HG02870 (cell line): ENCODE results near the gene ARHGAP24.
A peak's percentile ranks its signal among the peaks of the same experiment; 100 is the strongest.

Experiments
- ATAC-seq: cut with Tn5 transposase; IDR thresholded peaks from one replicate; pipeline ENCODE4 v1.9.1; 2021; ENCODE audit warnings: mild to moderate bottlenecking, moderate library complexity; ENCODE audit not compliant: unreplicated experiment

The ARHGAP24 gene

DNA sequence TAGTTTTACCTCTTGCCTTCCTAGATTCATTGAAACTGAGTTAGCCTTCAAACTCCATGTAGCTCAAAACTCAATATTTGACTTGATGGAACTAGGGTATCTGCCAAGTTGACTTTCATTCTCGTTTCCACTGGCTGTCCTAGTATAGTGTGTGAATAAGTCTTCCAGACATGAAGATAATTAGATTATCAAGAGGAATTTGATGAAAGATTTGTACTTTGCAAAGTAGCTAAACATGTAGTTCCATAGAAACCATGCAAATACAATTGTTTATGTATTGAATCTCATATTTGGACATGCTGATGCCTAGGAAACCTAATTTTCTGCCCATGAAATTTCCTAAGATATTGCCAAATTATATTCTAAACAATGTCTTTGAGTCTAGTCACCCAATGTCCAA, 297.5 kb downstream of the ARHGAP24 start:
- ATAC-seq = no peak

DNA sequence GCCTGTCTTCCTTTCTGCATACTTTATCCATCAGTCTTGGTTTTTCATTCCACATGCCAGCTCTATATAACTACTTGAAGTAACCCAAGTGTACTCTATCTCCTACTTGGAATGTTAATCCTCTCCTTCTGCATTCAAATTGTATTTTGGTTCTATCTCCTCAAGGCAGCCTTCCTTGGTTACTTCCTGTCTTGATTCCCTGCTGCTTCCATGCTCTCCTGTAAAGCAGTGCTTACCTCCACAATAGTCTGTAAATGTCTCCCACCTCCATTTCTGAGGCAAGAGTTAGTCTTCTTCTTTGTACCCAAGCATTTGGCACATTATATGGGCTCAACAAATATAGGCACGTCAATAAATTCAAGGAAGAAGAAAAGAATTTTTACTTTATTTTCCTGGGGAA, 298.4 kb downstream of the ARHGAP24 start:
- no peak for ATAC-seq

DNA sequence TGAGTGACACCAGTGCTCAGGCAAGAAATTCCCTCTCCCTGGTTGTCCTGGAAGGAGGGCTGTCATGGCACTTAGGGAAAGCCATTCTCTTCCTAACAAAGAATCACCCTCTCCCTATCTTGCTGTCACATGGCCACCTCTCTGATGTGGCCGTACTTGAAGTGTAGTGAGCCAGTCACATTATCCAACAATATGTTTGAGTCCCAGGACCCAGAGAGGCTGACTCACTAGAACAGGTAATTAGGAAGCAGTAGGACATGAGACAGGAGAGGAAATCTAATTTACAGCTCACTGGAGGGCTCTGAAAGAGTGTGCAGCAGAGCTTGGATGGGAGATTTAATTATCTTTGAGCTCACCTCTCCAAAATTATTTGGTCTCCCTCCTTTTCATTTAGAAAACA, 299.1 kb downstream of the ARHGAP24 start:
- ATAC-seq = no peak

DNA sequence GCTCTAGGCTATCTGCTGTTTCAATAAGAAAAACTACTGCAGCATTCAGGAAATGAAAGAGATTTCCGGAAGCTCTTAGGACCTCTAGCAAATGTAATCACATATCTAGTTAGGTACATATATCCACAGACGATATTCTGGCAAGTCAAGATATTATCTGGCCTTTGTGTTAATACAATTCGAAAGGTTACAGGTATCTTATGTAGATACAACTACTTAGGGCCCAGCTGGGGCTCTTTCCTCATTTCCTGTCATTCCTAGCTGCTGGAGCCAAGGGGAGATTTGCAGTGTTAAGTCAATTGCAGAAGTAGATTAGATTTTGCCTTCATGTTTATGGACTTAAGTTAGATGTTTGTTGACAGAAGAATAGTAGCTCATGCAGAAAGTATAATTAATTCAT, 299.5 kb downstream of the ARHGAP24 start:
- no peak for ATAC-seq

DNA sequence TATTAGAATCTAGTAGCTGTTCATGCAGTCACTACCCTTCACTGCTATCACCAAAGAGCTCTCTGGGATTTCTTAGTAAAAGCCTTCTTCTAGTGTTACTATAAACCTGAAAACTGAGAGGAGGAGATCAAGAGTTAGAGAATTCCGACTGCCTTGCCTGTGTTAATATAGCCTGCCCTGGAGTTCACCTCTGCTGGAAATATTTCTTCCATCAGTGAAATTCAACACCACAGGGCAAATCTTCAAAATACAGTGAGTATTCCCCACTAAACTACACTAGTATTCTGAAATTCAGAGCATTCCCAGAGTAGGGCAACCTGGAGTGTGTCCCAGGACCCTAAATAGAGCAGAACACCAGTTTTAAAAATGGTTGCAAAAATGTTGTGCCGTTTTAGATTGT, 301.1 kb downstream of the ARHGAP24 start:
- no peak for ATAC-seq

DNA sequence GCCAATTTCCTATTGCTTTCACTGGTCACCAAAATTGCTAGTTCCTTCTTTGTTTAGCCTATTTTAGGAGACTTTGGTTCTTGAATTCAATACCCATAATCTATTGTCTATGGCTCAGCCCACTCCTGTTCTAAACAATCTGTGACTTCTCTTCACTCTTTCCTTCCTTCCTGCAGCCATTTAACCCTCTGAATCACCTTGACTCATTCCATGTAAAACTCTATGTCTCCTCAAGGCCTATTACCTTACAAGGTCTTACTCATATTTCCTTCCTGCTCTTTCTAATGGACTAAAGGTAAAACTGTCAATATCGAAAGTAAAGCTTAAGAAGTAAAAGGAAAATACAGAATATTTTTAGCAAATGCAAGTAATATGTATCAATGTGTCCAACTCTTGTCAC, 301.6 kb downstream of the ARHGAP24 start:
- ATAC-seq = no peak

DNA sequence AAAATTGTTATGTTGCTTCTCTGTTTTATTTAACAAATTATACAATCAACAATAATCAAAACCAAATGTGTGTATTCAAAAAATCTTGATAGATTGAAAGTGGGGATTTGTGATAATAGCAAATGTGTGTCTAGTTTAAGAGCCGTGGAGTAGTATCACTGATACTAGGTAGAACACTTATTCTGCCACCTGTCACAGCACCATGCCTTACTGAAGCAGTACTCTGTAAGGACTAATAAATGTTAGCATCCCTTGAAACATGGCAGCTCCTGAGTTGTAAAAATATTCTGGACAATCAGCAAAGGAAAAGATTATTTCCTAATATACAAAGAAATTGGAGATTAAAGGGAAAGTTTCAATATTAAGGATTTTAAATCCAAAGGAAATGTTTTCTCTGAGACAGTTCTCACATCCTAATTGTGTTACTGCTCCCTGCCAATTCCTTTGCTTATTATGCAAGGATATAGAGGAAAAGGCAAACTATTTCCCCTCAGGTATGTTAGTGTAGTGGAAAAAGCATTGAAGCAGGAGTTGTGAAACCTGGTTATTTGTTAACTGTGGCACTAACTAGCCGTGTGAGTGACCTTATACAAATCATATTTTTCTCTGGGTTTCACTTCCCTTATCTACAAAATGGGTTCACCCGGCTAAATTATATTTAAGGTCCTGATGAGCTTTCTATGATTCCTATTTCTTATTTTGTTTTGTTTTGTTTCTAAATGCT, 303.1 kb downstream of the ARHGAP24 start:
- peak; percentile 87 for ATAC-seq

DNA sequence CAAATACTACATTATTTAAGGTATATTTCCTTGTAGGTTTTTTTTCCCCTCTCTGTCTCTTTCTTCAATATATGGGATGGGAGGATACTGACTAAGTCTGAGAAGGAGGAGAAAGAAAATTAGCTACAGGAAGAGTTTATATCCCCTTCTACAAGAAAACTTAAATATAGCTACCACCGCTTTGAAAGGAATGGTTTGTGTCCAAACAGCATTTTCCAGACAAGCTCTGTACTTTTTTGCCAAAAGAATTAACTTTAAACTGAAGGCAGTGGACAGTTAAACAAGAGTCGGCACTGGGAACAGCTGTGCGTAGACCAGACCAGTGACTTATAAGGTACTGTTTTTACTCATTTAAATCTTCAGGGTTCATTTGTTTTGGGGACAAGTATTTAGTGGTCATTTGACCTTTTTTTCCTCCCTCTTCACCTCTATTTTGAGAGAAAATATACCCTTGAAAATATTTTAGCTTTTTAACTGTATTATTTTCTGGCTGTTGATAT, 303.7 kb downstream of the ARHGAP24 start:
- ATAC-seq = peak; percentile 88

DNA sequence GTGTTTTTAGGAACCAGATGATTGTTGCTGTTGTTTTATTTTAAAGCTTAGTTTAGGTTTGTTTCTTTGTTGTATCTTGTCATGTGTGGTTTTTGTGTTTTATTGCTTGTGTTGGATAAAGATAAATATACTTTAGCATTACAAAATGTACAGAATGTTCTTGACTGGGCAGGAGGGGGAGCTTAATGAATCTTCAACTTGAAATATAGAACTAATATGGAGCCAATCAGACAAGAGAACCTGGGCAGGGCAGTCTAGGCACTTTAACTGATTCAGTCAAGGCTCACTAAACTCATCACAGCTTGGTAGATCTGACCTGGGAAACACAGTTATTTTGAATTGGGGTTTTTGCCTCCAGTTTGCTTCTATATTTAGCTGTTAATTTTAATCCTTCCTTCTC, 304.2 kb downstream of the ARHGAP24 start:
- no peak for ATAC-seq

DNA sequence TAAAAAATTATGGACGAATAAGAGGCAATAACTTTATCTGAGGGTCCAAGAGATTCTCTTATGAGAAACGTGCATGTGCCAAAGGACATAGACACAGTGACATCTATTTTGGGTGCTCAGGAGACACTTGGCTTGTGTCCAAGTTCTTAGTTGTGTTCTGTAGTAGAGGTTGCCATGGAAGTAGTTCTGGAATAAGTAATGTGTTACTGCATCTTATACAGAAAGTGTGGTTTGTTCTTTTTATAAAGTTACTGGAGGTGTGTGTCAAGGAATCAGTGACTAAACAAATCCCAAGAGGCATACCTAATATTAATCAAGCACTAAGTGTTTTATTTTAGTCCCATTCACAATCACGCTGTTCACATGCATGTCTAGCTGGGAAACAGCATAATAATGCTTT, 305.7 kb downstream of the ARHGAP24 start:
- no peak for ATAC-seq

DNA sequence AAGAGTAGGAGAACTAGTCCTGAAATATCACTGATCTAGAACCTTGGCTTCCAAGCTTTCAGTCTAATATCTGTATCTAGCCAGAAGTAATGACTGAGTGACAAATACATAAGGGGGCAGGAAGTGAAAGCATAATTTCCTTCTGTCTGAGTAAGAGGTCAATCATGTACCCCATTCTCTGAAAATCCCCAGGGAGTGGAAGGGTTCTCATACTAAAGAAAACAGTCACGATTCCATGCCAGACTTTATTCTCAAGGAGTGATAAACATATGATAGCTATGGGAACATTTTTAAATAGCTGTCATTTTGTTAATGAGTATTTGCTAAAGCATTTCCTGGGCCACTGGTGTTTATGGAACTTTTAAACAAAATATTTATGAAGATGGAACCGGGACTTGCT, 308.5 kb downstream of the ARHGAP24 start:
- ATAC-seq = no peak

DNA sequence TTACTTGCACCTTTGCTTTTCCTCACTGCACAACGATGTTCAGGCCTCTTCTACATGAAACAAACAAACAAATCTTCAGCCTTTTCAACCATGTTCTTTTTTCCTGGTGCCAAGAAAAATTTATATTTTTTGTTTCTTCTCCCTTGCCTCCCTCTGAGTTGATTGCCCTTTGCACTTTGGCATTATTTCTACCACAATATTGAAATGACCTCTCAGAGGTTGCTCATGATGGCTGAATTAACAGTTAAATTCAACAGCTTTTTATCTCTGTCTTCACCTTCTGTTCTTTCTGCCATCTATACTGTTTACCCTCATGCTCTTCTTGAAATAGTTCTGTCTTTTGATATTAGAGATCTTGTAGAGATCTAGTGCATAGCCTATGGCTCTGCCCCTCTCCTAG, 308.9 kb downstream of the ARHGAP24 start:
- no peak for ATAC-seq

DNA sequence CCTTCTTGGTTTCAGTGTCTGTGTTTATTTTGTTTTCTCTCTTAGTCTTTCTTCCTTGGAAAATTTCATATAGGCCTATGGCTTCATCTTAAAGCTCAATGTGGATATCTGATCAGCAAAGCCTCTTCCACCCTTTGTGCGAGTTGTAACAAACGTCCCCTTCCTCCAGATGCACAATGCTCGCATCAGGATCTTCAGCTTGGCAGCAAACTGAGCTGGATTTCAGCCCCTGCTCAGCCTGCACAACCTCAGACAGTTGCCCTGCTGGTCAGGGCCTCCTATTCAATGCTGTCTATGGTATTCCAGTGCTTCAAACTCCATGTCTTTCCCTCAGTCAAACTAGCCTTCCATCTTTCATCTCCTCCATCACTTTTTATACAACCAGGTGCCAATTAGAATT, 309.4 kb downstream of the ARHGAP24 start:
- ATAC-seq = no peak

DNA sequence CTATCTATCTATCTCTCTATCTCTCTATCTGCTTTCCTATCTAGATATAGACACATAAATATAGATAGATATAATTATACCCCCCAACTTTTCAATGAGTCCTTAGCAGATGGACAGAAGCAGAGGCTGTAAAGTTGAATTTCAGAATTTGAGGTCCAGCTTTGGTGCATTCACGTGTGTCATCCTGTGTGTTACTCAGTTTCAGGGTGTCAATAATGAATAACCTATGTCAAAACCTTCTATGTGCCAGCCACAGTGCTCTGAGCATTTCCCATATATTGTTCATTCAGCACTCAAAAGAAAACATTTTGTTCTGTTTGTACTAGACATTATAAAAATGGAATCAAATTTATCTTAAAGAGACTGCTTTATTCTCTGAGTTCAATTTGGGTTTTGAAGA, 310.0 kb downstream of the ARHGAP24 start:
- no peak for ATAC-seq

DNA sequence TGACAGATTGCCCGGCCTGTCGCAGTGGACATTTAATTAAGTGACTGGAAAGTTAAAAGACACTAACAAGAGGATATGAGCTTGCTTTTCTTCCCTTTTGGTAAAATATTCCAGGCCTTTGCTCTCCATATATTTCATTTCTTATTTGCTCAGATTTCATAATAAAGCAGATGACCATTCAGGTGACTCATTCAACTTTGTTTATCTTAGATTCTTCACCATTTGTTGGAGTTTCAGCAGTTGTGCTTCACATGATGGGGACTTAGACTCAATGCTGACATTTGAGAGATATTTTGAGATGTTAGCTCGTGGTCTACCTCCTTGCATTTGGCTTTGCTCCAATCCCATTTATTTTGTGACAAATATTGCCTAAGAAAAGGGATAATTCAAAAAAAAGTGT, 312.2 kb downstream of the ARHGAP24 start:
- no peak for ATAC-seq

DNA sequence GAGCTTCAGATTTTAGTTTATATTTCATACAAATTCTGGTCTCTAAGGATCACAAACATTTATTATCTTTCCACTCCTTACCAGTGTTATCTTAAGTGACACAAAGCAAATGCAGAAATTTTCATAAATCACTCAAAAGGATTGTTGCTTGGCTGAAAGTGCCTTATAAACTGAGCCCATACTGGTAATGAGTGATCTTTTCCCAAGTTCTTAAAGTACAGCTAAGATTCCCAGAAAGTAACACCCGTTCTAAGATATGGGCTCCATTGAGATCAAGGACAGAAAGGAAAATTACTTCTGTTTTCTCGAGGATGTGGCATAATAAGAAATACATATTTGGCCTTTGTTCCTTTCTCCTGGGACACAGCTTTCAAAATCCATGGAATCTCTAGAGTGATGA, 313.7 kb downstream of the ARHGAP24 start:
- no peak for ATAC-seq

DNA sequence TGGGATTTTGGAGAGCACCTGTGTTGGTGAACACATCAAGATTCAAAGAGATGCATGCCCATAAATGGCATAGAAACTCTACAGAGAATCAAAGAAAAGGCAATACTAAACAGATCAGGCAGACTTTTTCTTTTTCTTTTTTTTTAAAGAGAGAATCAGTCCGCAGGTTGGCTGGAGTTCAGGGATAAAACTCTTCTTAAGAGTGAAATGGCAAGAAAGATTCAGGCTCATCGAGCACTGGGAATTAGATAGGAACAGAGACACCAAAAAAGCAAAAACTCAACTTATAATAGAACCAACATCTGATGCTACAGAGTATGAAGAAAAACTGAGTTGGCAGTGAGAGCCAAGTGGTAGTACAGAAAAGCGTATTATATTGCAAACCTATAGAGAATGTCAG, 314.3 kb downstream of the ARHGAP24 start:
- ATAC-seq = no peak

DNA sequence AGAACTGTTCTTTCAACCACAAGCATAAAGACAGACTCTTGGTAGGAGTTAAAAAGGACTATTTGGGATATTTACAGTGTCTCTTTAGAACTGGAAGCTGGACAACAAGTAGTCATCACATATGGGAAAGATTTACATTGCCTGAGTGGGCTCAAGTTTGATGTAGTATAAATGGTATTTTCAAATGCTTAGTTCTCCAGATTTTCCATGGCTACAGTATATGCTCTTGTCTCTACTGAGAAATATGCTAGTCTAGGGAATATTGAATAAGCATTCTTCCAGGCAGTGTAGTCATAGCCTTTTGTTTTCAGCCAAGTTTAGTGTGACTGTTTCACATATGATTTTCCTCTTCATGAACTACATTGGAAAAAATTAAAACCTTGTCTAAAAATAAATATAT, 315.6 kb downstream of the ARHGAP24 start:
- no peak for ATAC-seq

DNA sequence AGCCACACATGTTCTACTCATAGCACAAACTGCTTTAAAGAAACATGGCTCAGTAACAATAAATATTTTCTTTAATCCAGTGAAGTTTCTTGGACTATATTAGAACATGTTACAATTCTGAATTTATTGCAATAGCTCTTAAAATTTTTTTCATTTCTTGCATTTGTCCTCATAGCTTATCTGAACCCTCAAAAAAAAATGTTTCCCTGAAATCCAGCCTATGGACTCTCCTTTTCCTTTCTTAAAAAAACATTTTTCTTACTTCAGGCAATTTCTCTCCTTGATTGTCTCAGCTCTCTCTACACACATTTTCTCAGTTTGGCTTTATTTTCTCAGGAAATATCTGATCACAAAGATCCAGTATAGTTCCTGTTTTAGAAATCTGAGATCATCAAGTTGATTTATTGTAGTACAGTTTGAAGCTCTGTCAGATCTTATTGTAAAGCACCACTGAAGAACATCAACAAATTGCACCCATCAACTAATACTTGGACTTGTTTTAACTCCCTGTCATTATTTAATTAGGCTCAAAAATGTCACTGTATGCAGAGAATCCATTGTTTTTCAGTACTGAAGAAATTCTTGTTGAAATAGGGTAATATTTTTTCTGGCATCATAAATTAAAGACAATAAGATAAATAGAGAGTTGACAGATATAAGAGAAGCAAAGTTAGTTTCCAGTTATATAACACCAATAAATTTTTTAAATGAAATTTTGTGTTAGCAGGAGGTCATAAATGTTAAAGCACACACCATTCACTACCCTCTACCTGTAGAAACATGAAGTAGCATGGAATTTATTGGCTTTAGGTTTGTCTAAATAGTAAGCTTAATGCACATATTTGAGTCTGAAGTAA, 317.7 kb downstream of the ARHGAP24 start:
- ATAC-seq = no peak

DNA sequence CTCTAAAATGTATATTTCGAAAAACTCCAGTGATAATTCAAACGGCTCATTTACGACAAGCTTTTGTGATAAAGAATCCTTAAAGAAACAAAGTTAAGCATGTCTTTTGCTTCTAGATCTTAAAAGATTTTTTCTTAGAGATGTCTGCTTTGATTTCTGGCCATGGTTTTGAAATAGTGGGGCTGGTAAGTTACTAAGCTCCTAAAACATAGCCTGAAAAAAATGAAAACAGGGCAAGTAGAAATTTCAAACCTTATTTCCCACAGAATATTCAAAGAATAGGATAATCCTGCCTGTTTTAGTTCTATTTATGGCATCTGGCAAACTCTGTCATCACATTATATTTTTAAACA, 318.3 kb downstream of the ARHGAP24 start:
- no peak for ATAC-seq

DNA sequence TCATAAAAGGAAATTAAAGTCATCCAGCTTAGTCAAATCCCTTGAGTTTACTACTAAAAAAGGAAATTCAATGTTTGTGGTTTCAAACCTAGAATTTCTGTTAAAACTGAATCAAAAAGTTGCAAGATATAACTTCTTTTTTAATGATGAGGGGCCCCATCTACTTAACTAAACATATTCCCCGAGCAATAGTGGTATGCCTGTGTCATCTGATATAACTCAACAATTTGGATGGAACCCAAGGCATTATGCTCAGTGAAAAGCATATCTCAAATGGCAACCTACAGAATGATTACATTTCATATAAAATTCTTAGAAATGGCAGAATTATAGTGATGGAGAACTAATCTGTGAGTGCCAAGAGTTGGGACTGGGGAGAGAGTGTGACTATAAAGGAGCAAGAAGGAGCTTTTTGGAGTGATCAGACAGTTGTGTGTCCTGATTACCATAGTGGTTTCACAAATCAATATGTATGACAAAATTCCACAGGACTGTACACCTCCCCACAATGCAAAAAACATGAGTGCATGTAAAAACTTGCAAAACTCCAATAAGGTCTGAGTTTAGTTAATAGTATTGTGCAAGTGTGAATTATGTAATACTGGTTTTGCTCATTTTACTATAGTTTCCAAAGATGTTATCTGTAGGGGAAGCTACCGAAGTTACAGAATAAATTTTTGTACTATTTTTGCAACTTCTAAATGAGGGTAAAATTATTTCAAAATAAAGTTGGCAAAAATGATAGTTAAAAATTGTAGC, 323.2 kb downstream of the ARHGAP24 start:
- no peak for ATAC-seq

DNA sequence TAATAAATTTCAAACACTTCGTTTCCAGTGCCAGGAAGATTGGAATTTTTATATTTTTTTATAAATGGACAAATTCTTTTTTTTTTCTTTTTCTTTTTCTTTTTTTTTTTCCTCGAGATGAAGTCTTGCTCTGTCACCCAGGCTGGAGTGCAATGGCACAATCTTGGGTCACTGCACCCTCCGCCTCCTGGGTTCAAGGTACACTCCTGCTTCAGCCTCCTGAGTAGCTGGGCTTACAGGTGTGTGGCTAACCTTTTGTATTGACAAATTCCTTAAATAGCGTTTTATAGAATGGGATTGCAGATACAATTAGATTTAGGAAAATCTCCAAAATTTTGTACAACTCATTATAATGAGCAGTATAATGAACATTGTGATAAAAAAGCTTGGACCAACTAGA, 328.9 kb downstream of the ARHGAP24 start:
- ATAC-seq = no peak
